H1 (cell line): ENCODE measurements around the gene UPF2. TPM values are rescaled to one million over a fixed set of nuclear protein-coding genes. Genes with fewer than 3 reads are reported as not detected.

Experiments used
- CTCF ChIA-PET: fragments of 300-600 bp; sonication (Branson Sonifier 250); formaldehyde crosslinking; loops from one replicate; lab custom pipeline; 2021; ENCODE audit not compliant: partially characterized antibody; lab: Charles Lee
- POLR2A ChIA-PET: fragments of 300-600 bp; sonication (Branson Sonifier 250); formaldehyde crosslinking; loops from one replicate; lab custom pipeline; 2021; ENCODE audit warnings: inconsistent platforms; ENCODE audit not compliant: partially characterized antibody; lab: Charles Lee
- DNase-seq, 2 experiments: peaks; one replicate each; pipeline versions ENCODE4 v3.0.0 to v3.0.0-alpha.2; 2010 to 2022; ENCODE audit warnings: low spot score in 2 of 2, low read depth in 1 of 2, mixed read lengths in 1 of 2
- FAIRE-seq: peaks from 2 replicates; lab custom pipeline; 2011; peaks lifted over from hg19 to GRCh38; lab: Jason Lieb, UNC
- H2AFZ ChIP-seq: 2 replicates; pipeline ENCODE4 v1.8.1; 2012; ENCODE audit warnings: low read length, inconsistent platforms
- H2AK5ac ChIP-seq: 2 replicates; pipeline ENCODE4 v1.6.1; 2013; ENCODE audit warnings: low read depth, low read length
- H2BK120ac ChIP-seq: replicated peaks from 2 replicates; pipeline ENCODE3; 2013; ENCODE audit warnings: low read depth, low read length, inconsistent platforms
- H2BK12ac ChIP-seq: 2 replicates; pipeline ENCODE4 v1.6.1; 2013; ENCODE audit warnings: low read depth, low read length
- H2BK15ac ChIP-seq: 2 replicates; pipeline ENCODE4 v1.6.1; 2013; ENCODE audit warnings: low read length
- H2BK20ac ChIP-seq: 2 replicates; pipeline ENCODE4 v1.6.1; 2013; ENCODE audit warnings: low read length
- H2BK5ac ChIP-seq: 2 replicates; pipeline ENCODE4 v1.6.1; 2013; ENCODE audit warnings: low read depth, low read length
- H3K14ac ChIP-seq: 2 replicates; pipeline ENCODE4 v1.6.1; 2013; ENCODE audit warnings: inconsistent platforms; ENCODE audit not compliant: insufficient read length
- H3K18ac ChIP-seq: 2 replicates; pipeline ENCODE4 v1.6.1; 2013; ENCODE audit warnings: low read length; ENCODE audit errors: extremely low read depth
- H3K23ac ChIP-seq: 2 replicates; pipeline ENCODE4 v1.6.1; 2013; ENCODE audit warnings: inconsistent platforms; ENCODE audit not compliant: insufficient read length
- H3K23me2 ChIP-seq: 2 replicates; pipeline ENCODE4 v1.6.1; 2013; ENCODE audit warnings: low read depth, low read length
- H3K27ac ChIP-seq: 2 replicates; pipeline ENCODE4 v1.6.1; 2011; ENCODE audit warnings: low read depth, low read length, inconsistent platforms
- H3K27me3 ChIP-seq, 4 experiments: replicated peaks in 1 of 4; 1 replicate in 1 of 4; 2 replicates in 3 of 4; pipeline versions ENCODE4 v1.6.1 to v1.8.1; 2011 to 2013; ENCODE audit warnings: low read length in 3 of 4, mild to moderate bottlenecking in 3 of 4, inconsistent platforms in 2 of 4, mixed read lengths in 2 of 4, moderate library complexity in 1 of 4; ENCODE audit not compliant: control insufficient read depth in 3 of 4, insufficient read depth in 3 of 4; ENCODE audit errors: extremely low read depth in 1 of 4
- H3K36me3 ChIP-seq, 4 experiments: 2 replicates each; pipeline versions ENCODE4 v1.6.1 to v1.8.1; 2011 to 2013; ENCODE audit warnings: mild to moderate bottlenecking in 4 of 4, low read length in 3 of 4, moderate library complexity in 2 of 4, control low read depth in 1 of 4, inconsistent platforms in 1 of 4; ENCODE audit not compliant: insufficient read depth in 4 of 4, control insufficient read depth in 2 of 4
- H3K4ac ChIP-seq: replicated peaks from 2 replicates; pipeline ENCODE3; 2013; ENCODE audit warnings: low read length, low read depth, mixed read lengths, inconsistent platforms; ENCODE audit not compliant: insufficient read length
- H3K4me1 ChIP-seq, 4 experiments: replicated peaks in 1 of 4; 1 replicate in 1 of 4; 2 replicates in 3 of 4; pipeline versions ENCODE4 v1.6.1 to v1.8.1; 2011 to 2013; ENCODE audit warnings: low read length in 3 of 4, inconsistent platforms in 2 of 4, mixed read lengths in 1 of 4; ENCODE audit not compliant: insufficient read depth in 4 of 4, control insufficient read depth in 3 of 4
- H3K4me2 ChIP-seq, 2 experiments: 2 replicates each; pipeline versions ENCODE4 v1.6.1 to v1.8.1; 2011 to 2013; ENCODE audit warnings: low read depth in 2 of 2, low read length in 2 of 2, control low read depth in 1 of 2, inconsistent platforms in 1 of 2, mild to moderate bottlenecking in 1 of 2; ENCODE audit not compliant: insufficient read depth in 1 of 2
- H3K4me3 ChIP-seq, 4 experiments: fragments of 200-600, 300-600 bp in 1 of 4; sonication (generic), shearing (Covaris generic), sonication (Bioruptor Twin) in 1 of 4; 2 replicates each; pipeline versions ENCODE4 v1.5.1 to v1.8.1; 2011 to 2016; ENCODE audit warnings: low read length in 4 of 4, low read depth in 3 of 4, control low read depth in 2 of 4, inconsistent platforms in 2 of 4, mild to moderate bottlenecking in 2 of 4, mixed read lengths in 1 of 4, moderate library complexity in 1 of 4; ENCODE audit not compliant: insufficient read depth in 2 of 4; ENCODE audit errors: extremely low read depth in 1 of 4
- H3K56ac ChIP-seq: replicated peaks from 2 replicates; pipeline ENCODE3; 2013; ENCODE audit warnings: low read depth, mild to moderate bottlenecking, mixed read lengths, low read length, inconsistent platforms; ENCODE audit not compliant: insufficient read length
- H3K79me1 ChIP-seq: 2 replicates; pipeline ENCODE4 v1.6.1; 2013; ENCODE audit warnings: low read depth, low read length, control low read depth
- H3K79me2 ChIP-seq, 2 experiments: 2 replicates each; pipeline versions ENCODE4 v1.6.1 to v1.8.1; 2012 to 2013; ENCODE audit warnings: low read length in 2 of 2, mild to moderate bottlenecking in 2 of 2, inconsistent platforms in 1 of 2; ENCODE audit not compliant: insufficient read depth in 2 of 2, control insufficient read depth in 1 of 2
- H3K9ac ChIP-seq, 4 experiments: replicated peaks in 1 of 4; 1 replicate in 1 of 4; 2 replicates in 3 of 4; pipeline versions ENCODE4 v1.6.1 to v1.8.1; 2011 to 2013; ENCODE audit warnings: low read depth in 3 of 4, low read length in 3 of 4, control low read depth in 2 of 4, mild to moderate bottlenecking in 2 of 4, moderate library complexity in 2 of 4, inconsistent platforms in 1 of 4; ENCODE audit errors: extremely low read depth in 1 of 4
- H3K9me3 ChIP-seq, 2 experiments: 2 replicates each; pipeline versions ENCODE4 v1.6.1 to v1.8.1; 2012 to 2013; ENCODE audit warnings: mild to moderate bottlenecking in 2 of 2, moderate library complexity in 2 of 2, control low read depth in 1 of 2, inconsistent platforms in 1 of 2, low read depth in 1 of 2, low read length in 1 of 2, mixed read lengths in 1 of 2; ENCODE audit not compliant: insufficient read depth in 2 of 2
- H4K20me1 ChIP-seq, 2 experiments: replicated peaks in 1 of 2; 2 replicates each; pipeline versions ENCODE3 to v1.8.1; 2011 to 2013; ENCODE audit warnings: inconsistent platforms in 2 of 2, low read length in 2 of 2, mild to moderate bottlenecking in 1 of 2; ENCODE audit not compliant: insufficient read depth in 2 of 2, control insufficient read depth in 1 of 2
- H4K5ac ChIP-seq: 2 replicates; pipeline ENCODE4 v1.6.1; 2013; ENCODE audit warnings: low read length, low read depth, mixed read lengths, inconsistent platforms; ENCODE audit not compliant: insufficient read length
- H4K8ac ChIP-seq: 2 replicates; pipeline ENCODE4 v1.8.0; 2013; ENCODE audit warnings: mild to moderate bottlenecking, moderate library complexity, low read length, inconsistent platforms; ENCODE audit not compliant: insufficient read depth; ENCODE audit errors: extremely low read depth
- H4K91ac ChIP-seq: replicated peaks from 2 replicates; pipeline ENCODE3; 2013; ENCODE audit warnings: low read length, mixed read lengths, inconsistent platforms; ENCODE audit not compliant: insufficient read length
- CTBP2 ChIP-seq: IDR thresholded peaks from 2 replicates; pipeline ENCODE4 v1.7.0; 2011; ENCODE audit warnings: borderline replicate concordance, mild to moderate bottlenecking, moderate library complexity, mixed read lengths, low read length; ENCODE audit not compliant: insufficient read depth, insufficient read length
- SIRT6 ChIP-seq: IDR thresholded peaks from one replicate; pipeline ENCODE4 v1.7.1; 2012; ENCODE audit warnings: low read length, inconsistent platforms
- SP1 ChIP-seq: IDR thresholded peaks from 2 replicates; pipeline ENCODE4 v1.6.1; 2011; ENCODE audit warnings: low read depth, low read length
- WGBS, 2 experiments: shearing (Covaris generic) in 1 of 2; methylation state at CpG; one replicate each; pipeline versions ENCODE4 v1.1.6 to v1.1.7; 2013 to 2015; ENCODE audit warnings: low lambda C conversion rate in 2 of 2, mixed read lengths in 2 of 2, inconsistent platforms in 1 of 2, low coverage in 1 of 2, missing lambda C conversion rate in 1 of 2; ENCODE audit not compliant: insufficient replicate concordance in 2 of 2, insufficient coverage in 1 of 2, insufficient read length in 1 of 2; ENCODE audit errors: extremely low coverage in 1 of 2, missing lambda C conversion rate in 1 of 2; 5-methylcytosine and 5-hydroxymethylcytosine counted together
- polyA plus RNA-seq, 7 experiments: library from polyadenylated mRNA; depleted of rRNA in 3 of 7; stranded (reverse) in 5 of 7; unstranded in 2 of 7; fragments of >200 nt in 5 of 7; fragments of 200-250 nt in 2 of 7; gene quantifications; 1 replicate in 5 of 7; 2 replicates in 1 of 7; 4 replicates in 1 of 7; pipeline versions ENCODE4 v1.2.1 to v1.2.3, GENCODE V29; 2011 to 2013; ENCODE audit warnings: missing spikeins in 2 of 7, mixed read lengths in 2 of 7
- total RNA-seq: library from RNA; stranded (reverse); fragmentation: NEBNext Ultra II Directional; extraction: Animal tissue kit (Norgen Biotek cat#: 25700); gene quantifications from 2 replicates; pipeline ENCODE4 v1.2.1, GENCODE V29; 2021

UPF2 gene
- total and polyA plus RNA-seq, 2 of the 8 experiments (the other 6 are each of a cell fraction or from before 2014, with no cell fraction given) = 6.2 to 32.8 TPM

- Histone ChIP-seq H3K4ac (no peak overlapping the region), H3K23me2 (no peaks in the 10 kb centered on the region), H2BK20ac (no peak overlapping the region), H2AFZ (no peak overlapping the region), H4K20me1 (no peaks in the 10 kb centered on the region), H3K4me3 (no peak overlapping the region), H3K18ac (no peak overlapping the region), H4K8ac (no peak overlapping the region), H3K23ac (no peak overlapping the region), H4K5ac (no peak overlapping the region), H3K14ac (no peak overlapping the region), H2BK12ac (no peak overlapping the region), H3K4me2 (no peak overlapping the region), H3K9me3 (no peaks in the 10 kb centered on the region), H3K4me1 (no peaks in the 10 kb centered on the region; a peak in 2 of 7 replicates), H3K27ac (no peak overlapping the region), H2BK120ac (no peak overlapping the region), H2BK15ac (no peak overlapping the region), H3K27me3 (no peaks in the 10 kb centered on the region), H3K56ac (no peak overlapping the region), H3K36me3 (peaks cover 0 to 27% (median 7%) of the 10 kb centered on the region in 4 experiments; a peak in 5 of 8 replicates), H2BK5ac (no peak overlapping the region), H4K91ac (no peak overlapping the region), H3K9ac (no peak overlapping the region; a peak in 1 of 7 replicates), H3K79me1 (no peaks in the 10 kb centered on the region), H2AK5ac (no peak overlapping the region), H3K79me2 (no peaks in the 10 kb centered on the region)
- DNase-seq = no peak
- no peak for FAIRE-seq
- no peak for TF ChIP-seq SP1
- TF ChIP-seq SIRT6 = no peak
- no peak for TF ChIP-seq CTBP2
- WGBS, 2 experiments = 87% methylated on average over 8 of the region's 8 CpGs; no CpG with 5 or more reads in 1 of the 2 experiments
- ChIA-PET POLR2A (interaction anchor here (0.8 to 1.2 kb wide), 2 partner anchors 10 to 25 kb away, joined by 3 read pairs; no protein-coding TSS in a partner anchor), CTCF (interaction anchor here (1.0 to 2.1 kb wide), 4 partner anchors 36 to 100 kb away, joined by 3 to 7 read pairs (median 4); no protein-coding TSS in a partner anchor)
Measured at GRCh38 chr10:11918384-11918783, 124.2 kb downstream of the UPF2 start.
